B cell (primary cell): ENCODE data around the gene BTG2. TPM values are rescaled to one million over a fixed set of nuclear protein-coding genes. Genes with fewer than 3 reads are reported as not detected.
A peak's percentile ranks its signal among the peaks of the same experiment; 100 is the strongest.

ENCODE experiments used
- ATAC-seq: fragments of 200-7000 bp; cut with Tn5 transposase; one replicate; pipeline ENCODE4 v1.10.0; 2021; ENCODE audit warnings: low read depth, mild to moderate bottlenecking, moderate number of reproducible peaks, moderate library complexity
- CTCF ChIA-PET: fragments of 350-600 bp; sonication (Branson Sonifier 250); formaldehyde crosslinking; loops from one replicate; lab custom pipeline; 2021; ENCODE audit warnings: antibody characterized with exemption, inconsistent platforms; lab: Charles Lee
- POLR2A ChIA-PET: fragments of 350-600 bp; sonication (Branson Sonifier 250); formaldehyde crosslinking; loops from one replicate; lab custom pipeline; 2021; ENCODE audit warnings: antibody characterized with exemption; lab: Charles Lee
- DNase-seq: peaks from one replicate; pipeline ENCODE4 v3.0.0; 2013
- H2AFZ ChIP-seq: 2 replicates; pipeline ENCODE4 v1.6.1; 2012; ENCODE audit warnings: mild to moderate bottlenecking, low read depth, low read length; ENCODE audit not compliant: insufficient read depth, poor library complexity, severe bottlenecking
- H3K27ac ChIP-seq, 2 donors: 1 replicate in 1 of 2; 2 replicates in 1 of 2; pipeline ENCODE4 v1.5.1; 2012 to 2013; ENCODE audit warnings: low read length in 2 of 2, mild to moderate bottlenecking in 2 of 2, moderate library complexity in 1 of 2
- H3K27me3 ChIP-seq, 4 experiments: fragments of 200-600 bp in 1 of 4; sonication (generic) in 1 of 4; replicated peaks in 1 of 4; 1 replicate in 2 of 4; 2 replicates in 2 of 4; pipeline versions ENCODE4 v1.6.1 to v1.7.0; 2013 to 2016; ENCODE audit warnings: low read length in 3 of 4, mild to moderate bottlenecking in 2 of 4, mixed read lengths in 1 of 4, moderate library complexity in 1 of 4; ENCODE audit not compliant: insufficient read depth in 4 of 4, control insufficient read depth in 3 of 4; ENCODE audit errors: control extremely low read depth in 1 of 4
- H3K36me3 ChIP-seq, 2 experiments: replicated peaks in 1 of 2; 1 replicate in 1 of 2; 2 replicates in 1 of 2; pipeline versions ENCODE4 v1.6.1 to v1.7.1; 2013; ENCODE audit warnings: low read length in 1 of 2; ENCODE audit not compliant: insufficient read depth in 2 of 2, control insufficient read depth in 1 of 2; ENCODE audit errors: control extremely low read depth in 1 of 2, extremely low read depth in 1 of 2
- H3K4me1 ChIP-seq, 2 donors: fragments of 200-600 bp in 1 of 2; sonication (generic) in 1 of 2; 1 replicate in 1 of 2; 2 replicates in 1 of 2; pipeline versions ENCODE4 v1.5.1 to v1.6.1; 2013 to 2017; ENCODE audit warnings: low read length in 2 of 2; ENCODE audit not compliant: control insufficient read depth in 2 of 2, insufficient read depth in 2 of 2
- H3K4me2 ChIP-seq: replicated peaks from 2 replicates; pipeline ENCODE3; 2012; ENCODE audit warnings: mild to moderate bottlenecking, low read depth, low read length; ENCODE audit not compliant: poor library complexity, severe bottlenecking
- H3K4me3 ChIP-seq, 5 experiments: fragments of 200-600 bp in 1 of 5; sonication (generic) in 1 of 5; 1 replicate in 3 of 5; 2 replicates in 2 of 5; pipeline versions ENCODE4 v1.5.1 to v1.7.0; 2011 to 2016; ENCODE audit warnings: low read length in 4 of 5, mild to moderate bottlenecking in 4 of 5, low read depth in 2 of 5, control low read depth in 1 of 5, moderate library complexity in 1 of 5; ENCODE audit not compliant: insufficient read depth in 1 of 5; ENCODE audit errors: control extremely low read depth in 1 of 5, extremely low read depth in 1 of 5
- H3K79me2 ChIP-seq: fragments of 200-600 bp; sonication (generic); one replicate; pipeline ENCODE4 v1.6.0; 2016; ENCODE audit warnings: low read length; ENCODE audit not compliant: control insufficient read depth, insufficient read depth
- H3K9ac ChIP-seq: fragments of 200-600 bp; sonication (generic); 2 replicates; pipeline ENCODE4 v1.6.1; 2017; ENCODE audit warnings: mild to moderate bottlenecking, low read length, moderate library complexity
- H3K9me3 ChIP-seq, 3 donors: one replicate each; pipeline versions ENCODE4 v1.6.1 to v1.7.1; 2013; ENCODE audit warnings: low read length in 2 of 3; ENCODE audit not compliant: control insufficient read depth in 2 of 3, insufficient read depth in 1 of 3; ENCODE audit errors: control extremely low read depth in 1 of 3
- H4K20me1 ChIP-seq: 2 replicates; pipeline ENCODE4 v1.6.0; 2012; ENCODE audit warnings: mild to moderate bottlenecking, low read length; ENCODE audit not compliant: insufficient read depth, control insufficient read depth, poor library complexity, severe bottlenecking
- H3K27ac Mint-ChIP-seq: one replicate; pipeline ENCODE4 v1.8.0; 2021; ENCODE audit warnings: mixed read lengths
- H3K27me3 Mint-ChIP-seq: one replicate; pipeline ENCODE4 v1.8.0; 2021; ENCODE audit warnings: mixed read lengths
- H3K4me1 Mint-ChIP-seq: one replicate; pipeline ENCODE4 v1.8.0; 2021; ENCODE audit warnings: mixed read lengths
- H3K4me3 Mint-ChIP-seq: one replicate; pipeline ENCODE4 v1.8.0; 2021; ENCODE audit warnings: mixed read lengths
- H3K9me3 Mint-ChIP-seq: one replicate; pipeline ENCODE4 v1.8.0; 2022; ENCODE audit warnings: mixed read lengths; ENCODE audit not compliant: insufficient read depth
- CTCF ChIP-seq: fragments of 200-600 bp; IDR thresholded peaks from one replicate; pipeline ENCODE4 v1.8.0; 2022; ENCODE audit warnings: antibody characterized with exemption, mild to moderate bottlenecking
- EZH2 ChIP-seq: IDR thresholded peaks from 2 replicates; pipeline ENCODE4 v1.6.1; 2012; ENCODE audit warnings: borderline replicate concordance, low read depth, mild to moderate bottlenecking, moderate library complexity, low read length; ENCODE audit not compliant: insufficient read depth, poor library complexity, severe bottlenecking
- WGBS: methylation state at CpG from one replicate; pipeline ENCODE4 v1.1.5; 2013; ENCODE audit warnings: missing lambda C conversion rate; ENCODE audit not compliant: insufficient coverage; 5-methylcytosine and 5-hydroxymethylcytosine counted together
- intact Hi-C: fragments of 100-400 bp; cut with micrococcal nuclease; formaldehyde crosslinking; loops from one replicate; pipeline ENCODE4 v1.10.0; 2022
- polyA plus RNA-seq: library from polyadenylated mRNA; depleted of rRNA; stranded (reverse); fragments of >200 nt; gene quantifications from 2 replicates; pipeline ENCODE4 v1.2.3, GENCODE V29; 2012
- total RNA-seq, 2 donors: library from RNA; stranded (reverse); fragments of 120-200 nt in 1 of 2; gene quantifications; 1 replicate in 1 of 2; 2 replicates in 1 of 2; pipeline versions ENCODE4 v1.2.3 to v1.2.4, GENCODE V29; 2013 to 2022

The BTG2 gene
- total and polyA plus RNA-seq, 2 donors (not counting 1 experiment from before 2014, with no cell fraction given), result 508 to 778 TPM

- DNase-seq (no peak), ATAC-seq (no peak)
- TF ChIP-seq EZH2 (no peak), CTCF (no peak)
- Histone ChIP-seq H3K4me2 (peak overlapping the region; percentile 3), H3K79me2 (peaks cover 6% of the 10 kb centered on the region), H2AFZ (no peak overlapping the region), H3K36me3 (peaks cover 0 to 4% of the 10 kb centered on the region in 2 experiments), H4K20me1 (no peaks in the 10 kb centered on the region), H3K4me1 (peaks cover 50 to 61% of the 10 kb centered on the region in 2 donors), H3K9ac (no peak overlapping the region), H3K27me3 (no peaks in the 10 kb centered on the region), H3K27ac (peak overlapping the region in 1 of 2 donors; percentile 56), H3K4me3 (no peak overlapping the region), H3K9me3 (no peaks in the 10 kb centered on the region)
- Mint-ChIP-seq H3K27ac (peak overlapping the region; percentile 88), H3K4me3 (no peak overlapping the region), H3K27me3 (no peaks in the 10 kb centered on the region), H3K9me3 (no peaks in the 10 kb centered on the region), H3K4me1 (peaks cover 68% of the 10 kb centered on the region)
- CTCF ChIA-PET, result interaction anchor here (0.8 to 14.6 kb wide), 7 partner anchors 10 to 122 kb away, joined by 3 to 441 read pairs (median 28); partner anchors contain the start of gene BTG2
- POLR2A ChIA-PET, result interaction anchor here (1.4 to 13.4 kb wide), 4 partner anchors 7 to 29 kb away, joined by 3 to 687 read pairs (median 24); partner anchors contain the start of gene BTG2
- intact Hi-C loops, result no loop called here
- 67% methylated on average over 2 of the region's 4 CpGs for WGBS
Observed at GRCh38 chr1:203316626-203317093, 11.3 kb downstream of the BTG2 start.
